Measurements from ENCODE around the gene EPB41L3.

The EPB41L3 gene

DNA sequence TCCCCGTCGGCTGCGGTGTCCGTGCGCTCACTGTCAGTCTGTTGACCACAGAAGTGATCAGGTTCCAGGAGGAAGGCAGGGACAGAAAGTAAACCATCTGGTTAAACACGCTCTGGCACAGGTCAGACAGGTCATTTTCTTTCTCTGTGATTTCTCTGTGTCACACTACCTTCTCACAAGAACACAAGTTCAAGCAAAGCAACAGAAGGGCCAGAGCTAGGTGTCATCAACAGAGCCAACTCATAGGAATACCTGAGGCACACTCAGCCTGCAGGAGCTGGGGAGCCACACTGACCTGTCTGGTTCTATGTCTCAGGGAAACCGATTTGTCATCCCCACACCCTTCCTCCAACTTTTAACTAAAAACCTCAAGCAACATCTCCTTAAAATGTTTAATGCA is 133.2 kb downstream of the EPB41L3 start:
- no peak for ATAC-seq (replicated peaks; ENCODE audit: extremely low read depth, poor library complexity, severe bottlenecking)
- no peaks in the 10 kb centered on the region for H3K36me3 Mint-ChIP-seq (ENCODE audit: insufficient read depth)
- H3K9me3 Mint-ChIP-seq: no peaks in the 10 kb centered on the region
- peaks cover 34% of the 10 kb centered on the region for H3K27me3 Mint-ChIP-seq
- H3K27ac Mint-ChIP-seq (ENCODE audit: low read depth): no peak overlapping the region
- no peaks in the 10 kb centered on the region for H3K4me1 Mint-ChIP-seq
- DNase-seq (ENCODE audit: low spot score in 2 of 2): no peak
- H3K4me3 Mint-ChIP-seq: no peak overlapping the region

DNA sequence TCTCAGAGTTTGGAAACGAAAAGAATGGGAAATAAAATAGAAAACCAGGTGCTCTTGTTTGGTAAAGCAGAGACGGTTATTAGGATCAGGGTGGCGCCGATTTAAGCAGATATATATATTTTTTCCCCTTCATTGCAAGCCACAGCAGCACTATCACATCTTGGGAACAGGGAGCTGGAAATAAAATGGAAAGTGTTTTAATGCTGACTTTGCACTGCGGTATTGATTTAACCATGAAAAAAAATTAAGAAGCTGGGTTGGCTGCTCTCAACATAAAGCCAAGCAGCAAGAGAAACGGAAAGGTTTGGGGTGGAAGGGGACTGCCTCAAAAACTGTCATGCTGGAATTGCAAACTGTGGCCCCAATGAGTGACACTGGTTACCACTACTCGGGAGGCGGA is 145.5 kb downstream of the EPB41L3 start:
- no peaks in the 10 kb centered on the region for H3K9me3 Mint-ChIP-seq
- no peak overlapping the region for H3K27ac Mint-ChIP-seq (ENCODE audit: low read depth)
- peaks cover 4% of the 10 kb centered on the region for H3K4me1 Mint-ChIP-seq
- ATAC-seq (replicated peaks; ENCODE audit: extremely low read depth, poor library complexity, severe bottlenecking): no peak
- peaks cover 43% of the 10 kb centered on the region for H3K27me3 Mint-ChIP-seq
- no peak for DNase-seq (ENCODE audit: low spot score in 2 of 2)
- no peak overlapping the region for H3K4me3 Mint-ChIP-seq
- no peaks in the 10 kb centered on the region for H3K36me3 Mint-ChIP-seq (ENCODE audit: insufficient read depth)

DNA sequence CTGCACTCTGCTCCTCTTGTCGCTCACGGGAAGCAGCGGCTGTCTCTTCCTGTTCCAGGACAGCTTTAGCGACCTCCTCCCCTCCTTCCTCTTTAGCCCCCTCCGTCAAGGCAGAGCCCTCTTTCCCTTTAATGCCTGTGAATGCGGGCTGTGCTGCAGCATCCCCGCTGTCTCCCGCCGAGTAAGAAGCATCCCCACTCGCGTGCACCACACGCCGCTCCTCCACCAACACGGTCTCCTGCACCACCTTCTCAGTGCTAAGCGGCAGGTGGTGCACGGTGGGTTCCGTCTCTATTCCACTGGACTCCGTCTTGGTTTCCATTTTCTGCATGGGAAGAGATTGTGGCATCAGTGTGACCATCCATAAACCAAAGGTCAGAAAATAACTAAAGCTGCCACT is 146.7 kb downstream of the EPB41L3 start:
- ATAC-seq (replicated peaks; ENCODE audit: extremely low read depth, poor library complexity, severe bottlenecking): no peak
- H3K9me3 Mint-ChIP-seq: no peaks in the 10 kb centered on the region
- H3K27me3 Mint-ChIP-seq: peaks cover 43% of the 10 kb centered on the region
- H3K27ac Mint-ChIP-seq (ENCODE audit: low read depth): no peak overlapping the region
- no peak overlapping the region for H3K4me3 Mint-ChIP-seq
- H3K4me1 Mint-ChIP-seq: peaks cover 4% of the 10 kb centered on the region
- no peaks in the 10 kb centered on the region for H3K36me3 Mint-ChIP-seq (ENCODE audit: insufficient read depth)
- no peak for DNase-seq (ENCODE audit: low spot score in 2 of 2)

DNA sequence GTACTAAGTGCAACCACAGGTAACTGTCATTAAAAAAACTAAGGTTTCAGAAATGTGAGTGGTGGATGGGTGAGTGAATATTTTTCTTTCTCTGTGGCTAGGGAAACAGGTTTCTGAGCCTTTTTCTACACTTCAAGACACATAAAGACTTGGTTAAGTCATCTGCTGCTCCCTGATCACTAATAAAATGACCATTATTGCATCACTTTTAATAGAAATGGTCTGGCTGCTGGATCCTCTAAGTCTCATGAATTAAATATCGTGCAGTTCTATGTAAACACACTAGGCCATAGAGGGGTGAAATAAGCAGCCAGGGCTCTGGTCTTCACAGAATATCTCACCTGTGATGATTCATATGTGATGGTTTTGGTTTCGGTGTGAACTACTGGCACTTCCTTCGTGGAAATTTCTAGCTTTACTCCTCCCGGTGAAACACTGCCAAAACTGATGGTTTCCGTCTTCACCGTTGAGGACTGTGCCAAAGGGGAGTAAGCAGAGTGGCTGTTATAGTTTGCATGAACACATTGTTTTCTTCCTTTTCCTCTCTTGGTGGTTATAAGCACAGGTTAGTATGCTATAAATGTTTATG is 147.8 kb downstream of the EPB41L3 start:
- Mint-ChIP-seq H3K9me3 (no peaks in the 10 kb centered on the region), H3K27me3 (peaks cover 41% of the 10 kb centered on the region), H3K27ac (ENCODE audit: low read depth) (no peak overlapping the region), H3K4me1 (peaks cover 4% of the 10 kb centered on the region), H3K4me3 (no peak overlapping the region), H3K36me3 (ENCODE audit: insufficient read depth) (no peaks in the 10 kb centered on the region)
- no peak for DNase-seq (ENCODE audit: low spot score in 2 of 2)
- peak; percentile 19 for ATAC-seq (replicated peaks; ENCODE audit: extremely low read depth, poor library complexity, severe bottlenecking)

DNA sequence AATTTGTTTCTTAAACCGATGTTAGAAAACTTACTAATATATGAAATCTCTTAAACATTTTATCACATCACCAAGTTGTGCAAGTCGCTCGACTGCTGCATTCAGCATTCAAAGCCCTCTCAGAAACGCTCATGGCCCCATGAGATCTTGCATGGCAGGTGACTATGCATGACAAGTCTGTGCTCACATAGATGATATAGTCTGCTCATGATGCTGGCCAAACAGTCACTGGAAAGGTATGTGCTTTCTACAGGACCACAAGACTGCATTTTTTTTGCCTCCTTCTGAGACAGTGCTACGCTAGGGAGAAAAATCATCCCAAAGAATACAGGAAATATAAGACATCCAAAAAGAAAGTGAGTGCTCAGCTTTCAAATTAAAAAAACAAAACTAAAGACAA is 150.0 kb downstream of the EPB41L3 start:
- no peaks in the 10 kb centered on the region for H3K9me3 Mint-ChIP-seq
- H3K4me1 Mint-ChIP-seq: peaks cover 4% of the 10 kb centered on the region
- peaks cover 47% of the 10 kb centered on the region for H3K27me3 Mint-ChIP-seq
- DNase-seq (ENCODE audit: low spot score in 2 of 2) (no peak), ATAC-seq (replicated peaks; ENCODE audit: extremely low read depth, poor library complexity, severe bottlenecking) (no peak)
- H3K27ac Mint-ChIP-seq (ENCODE audit: low read depth): no peak overlapping the region
- H3K4me3 Mint-ChIP-seq: no peak overlapping the region
- H3K36me3 Mint-ChIP-seq (ENCODE audit: insufficient read depth): no peaks in the 10 kb centered on the region

DNA sequence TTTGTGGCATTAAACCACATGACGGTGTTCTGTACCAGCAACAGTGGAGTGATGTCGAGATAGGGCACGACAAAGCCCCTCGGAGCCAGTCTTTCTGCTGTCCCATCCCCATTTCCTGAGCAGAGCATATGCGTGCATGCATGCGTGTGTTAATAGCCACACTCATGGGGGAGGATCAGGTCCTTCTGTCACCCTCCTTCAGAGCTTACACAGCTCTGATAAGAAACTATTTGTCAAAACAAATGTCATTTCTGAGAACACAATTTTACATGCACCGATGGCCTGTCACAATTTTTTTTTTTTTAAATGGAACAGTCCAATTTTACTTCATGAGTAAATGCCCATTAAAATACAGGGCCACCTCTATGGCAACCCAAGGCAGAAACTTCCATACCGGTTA is 152.4 kb downstream of the EPB41L3 start:
- Mint-ChIP-seq H3K27me3 (peaks cover 50% of the 10 kb centered on the region), H3K27ac (ENCODE audit: low read depth) (no peak overlapping the region), H3K4me3 (no peak overlapping the region), H3K4me1 (peaks cover 4% of the 10 kb centered on the region), H3K9me3 (no peaks in the 10 kb centered on the region), H3K36me3 (ENCODE audit: insufficient read depth) (no peaks in the 10 kb centered on the region)
- DNase-seq (ENCODE audit: low spot score in 2 of 2): no peak
- ATAC-seq (replicated peaks; ENCODE audit: extremely low read depth, poor library complexity, severe bottlenecking): no peak

DNA sequence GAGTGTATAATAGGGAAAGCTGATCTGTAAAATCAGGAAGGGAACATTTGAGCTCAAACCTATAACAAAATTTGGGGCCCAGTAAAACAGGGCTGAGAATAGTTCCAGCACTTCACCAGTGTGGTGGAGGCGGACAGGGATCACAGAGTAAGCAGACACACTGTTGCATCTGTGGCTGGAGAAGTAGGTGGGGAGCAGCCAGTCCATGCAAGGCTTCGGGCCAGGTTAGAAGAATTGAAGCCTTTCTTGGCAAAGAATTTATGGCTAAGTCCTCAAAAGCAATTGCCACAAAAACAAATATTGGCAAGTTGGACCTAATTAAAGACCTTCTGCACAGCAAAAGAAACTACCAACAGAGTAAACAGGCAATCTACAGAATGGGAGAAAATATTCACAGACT is 154.4 kb downstream of the EPB41L3 start:
- H3K4me1 Mint-ChIP-seq: no peaks in the 10 kb centered on the region
- no peak overlapping the region for H3K4me3 Mint-ChIP-seq
- ATAC-seq (replicated peaks; ENCODE audit: extremely low read depth, poor library complexity, severe bottlenecking): no peak
- no peak for DNase-seq (ENCODE audit: low spot score in 2 of 2)
- H3K9me3 Mint-ChIP-seq: no peaks in the 10 kb centered on the region
- no peak overlapping the region for H3K27ac Mint-ChIP-seq (ENCODE audit: low read depth)
- peaks cover 56% of the 10 kb centered on the region for H3K27me3 Mint-ChIP-seq
- H3K36me3 Mint-ChIP-seq (ENCODE audit: insufficient read depth): no peaks in the 10 kb centered on the region

DNA sequence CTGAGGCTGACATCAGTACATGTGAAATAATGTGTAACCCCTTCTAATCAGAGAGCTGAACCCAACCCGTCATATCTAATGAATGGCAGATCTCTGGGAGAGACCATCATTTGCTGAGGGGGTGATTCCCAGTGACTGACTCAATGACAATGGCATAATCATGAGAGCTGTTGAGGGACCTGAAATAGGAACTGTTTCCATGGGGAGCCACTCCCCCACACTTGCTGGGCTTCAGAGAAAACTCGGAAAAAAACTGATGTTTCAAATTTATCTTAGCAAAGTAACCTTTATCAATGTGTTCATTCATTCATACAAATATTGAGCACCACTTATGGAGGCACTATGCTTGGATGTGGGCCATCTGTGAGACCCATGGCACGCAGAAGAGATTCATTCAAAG is 154.9 kb downstream of the EPB41L3 start:
- DNase-seq (ENCODE audit: low spot score in 2 of 2): no peak
- H3K27me3 Mint-ChIP-seq: peaks cover 51% of the 10 kb centered on the region
- no peak overlapping the region for H3K27ac Mint-ChIP-seq (ENCODE audit: low read depth)
- H3K9me3 Mint-ChIP-seq: no peaks in the 10 kb centered on the region
- no peak for ATAC-seq (replicated peaks; ENCODE audit: extremely low read depth, poor library complexity, severe bottlenecking)
- H3K36me3 Mint-ChIP-seq (ENCODE audit: insufficient read depth): no peaks in the 10 kb centered on the region
- H3K4me3 Mint-ChIP-seq: no peak overlapping the region
- H3K4me1 Mint-ChIP-seq: no peaks in the 10 kb centered on the region

DNA sequence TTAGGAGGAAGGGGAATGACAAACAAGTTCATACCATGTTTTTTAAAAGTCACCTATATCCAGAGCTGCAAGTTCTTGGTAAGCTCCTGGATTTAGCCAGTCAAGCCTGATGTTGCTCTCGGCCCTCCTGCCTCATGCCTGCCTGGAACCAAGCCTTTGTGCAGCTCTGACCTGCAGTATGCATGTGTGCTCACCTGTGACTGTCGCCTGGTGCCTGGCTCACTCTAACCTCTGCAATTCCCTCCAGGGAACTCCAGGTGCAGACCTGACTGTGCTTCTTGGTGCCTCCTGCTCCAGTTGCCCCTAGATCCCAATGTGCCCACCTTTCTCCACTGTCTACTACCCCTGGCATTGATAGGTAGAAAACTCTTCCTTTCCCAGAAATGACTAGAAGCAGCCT is 163.2 kb downstream of the EPB41L3 start:
- Mint-ChIP-seq H3K4me3 (no peak overlapping the region), H3K36me3 (ENCODE audit: insufficient read depth) (no peaks in the 10 kb centered on the region), H3K27me3 (peaks cover 13% of the 10 kb centered on the region), H3K4me1 (no peaks in the 10 kb centered on the region), H3K9me3 (no peaks in the 10 kb centered on the region), H3K27ac (ENCODE audit: low read depth) (no peak overlapping the region)
- ATAC-seq (replicated peaks; ENCODE audit: extremely low read depth, poor library complexity, severe bottlenecking) (no peak), DNase-seq (ENCODE audit: low spot score in 2 of 2) (no peak)

DNA sequence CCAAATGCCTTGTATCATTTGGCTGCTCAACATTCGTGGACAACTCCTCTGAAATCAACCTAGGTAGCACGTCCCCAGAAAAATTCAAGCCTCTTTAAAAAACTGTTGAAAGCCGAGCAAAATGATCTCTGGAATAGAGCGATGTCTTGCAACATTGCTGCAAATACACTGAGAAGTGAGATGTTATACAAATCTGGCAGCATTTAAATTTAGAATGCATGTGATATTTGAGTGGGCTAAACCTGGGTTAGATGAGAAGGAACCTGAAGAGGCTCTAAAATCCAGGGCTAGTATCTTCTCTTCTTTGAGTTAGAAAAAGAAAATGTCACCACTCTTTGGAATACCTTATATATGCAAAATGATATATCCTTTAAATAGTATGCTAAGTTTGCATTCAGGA is 166.8 kb downstream of the EPB41L3 start:
- H3K36me3 Mint-ChIP-seq (ENCODE audit: insufficient read depth): peaks cover 1% of the 10 kb centered on the region
- H3K27me3 Mint-ChIP-seq: peaks cover 13% of the 10 kb centered on the region
- no peaks in the 10 kb centered on the region for H3K4me1 Mint-ChIP-seq
- ATAC-seq (replicated peaks; ENCODE audit: extremely low read depth, poor library complexity, severe bottlenecking): no peak
- no peak overlapping the region for H3K4me3 Mint-ChIP-seq
- H3K9me3 Mint-ChIP-seq: no peaks in the 10 kb centered on the region
- DNase-seq (ENCODE audit: low spot score in 2 of 2): no peak
- H3K27ac Mint-ChIP-seq (ENCODE audit: low read depth): no peak overlapping the region

DNA sequence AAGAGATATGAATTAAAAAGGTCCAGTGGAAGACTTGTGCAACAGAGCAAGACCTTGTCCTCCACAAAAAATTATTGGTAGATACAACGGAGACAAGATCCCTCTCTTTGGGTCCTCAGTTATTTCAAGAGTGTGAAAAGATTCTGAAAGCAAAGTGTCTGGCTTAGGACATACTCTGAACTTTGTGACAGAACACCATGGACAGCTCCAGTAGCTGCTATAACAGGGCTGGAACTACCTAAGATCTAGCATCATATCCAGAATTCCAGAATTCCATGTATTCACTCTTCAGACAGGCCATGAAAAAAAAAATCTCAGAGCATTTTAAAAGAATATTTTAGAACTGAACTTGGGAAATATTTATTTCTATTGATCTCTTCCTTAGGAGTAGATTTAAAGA is 173.5 kb downstream of the EPB41L3 start:
- ATAC-seq (replicated peaks; ENCODE audit: extremely low read depth, poor library complexity, severe bottlenecking) (no peak), DNase-seq (ENCODE audit: low spot score in 2 of 2) (no peak)
- H3K27ac Mint-ChIP-seq (ENCODE audit: low read depth): no peak overlapping the region
- peaks cover 15% of the 10 kb centered on the region for H3K27me3 Mint-ChIP-seq
- H3K9me3 Mint-ChIP-seq: no peaks in the 10 kb centered on the region
- peaks cover 1% of the 10 kb centered on the region for H3K36me3 Mint-ChIP-seq (ENCODE audit: insufficient read depth)
- H3K4me3 Mint-ChIP-seq: no peak overlapping the region
- H3K4me1 Mint-ChIP-seq: no peaks in the 10 kb centered on the region

DNA sequence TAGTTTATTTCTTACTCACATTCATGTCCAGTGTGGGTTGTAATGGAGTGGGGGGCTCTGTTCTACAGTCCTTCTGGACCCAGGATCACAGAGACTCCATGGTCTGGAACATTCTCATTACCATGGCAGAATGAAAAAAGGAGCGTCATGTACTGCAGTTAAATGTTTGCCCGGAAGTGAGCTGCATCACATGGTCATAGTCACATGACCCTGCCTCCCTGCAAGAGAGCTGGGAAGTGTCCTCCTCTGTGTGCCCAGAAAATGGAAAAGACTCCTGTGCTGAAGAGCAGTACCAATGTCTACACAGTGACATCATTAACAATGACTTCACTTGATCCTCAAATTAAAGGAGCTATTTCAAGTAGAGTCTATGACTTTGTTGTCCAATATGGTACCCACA is 174.3 kb downstream of the EPB41L3 start:
- Mint-ChIP-seq H3K4me1 (no peaks in the 10 kb centered on the region), H3K4me3 (no peak overlapping the region), H3K36me3 (ENCODE audit: insufficient read depth) (peaks cover 1% of the 10 kb centered on the region), H3K27ac (ENCODE audit: low read depth) (no peak overlapping the region), H3K9me3 (no peaks in the 10 kb centered on the region), H3K27me3 (peaks cover 23% of the 10 kb centered on the region)
- no peak for DNase-seq (ENCODE audit: low spot score in 2 of 2)
- no peak for ATAC-seq (replicated peaks; ENCODE audit: extremely low read depth, poor library complexity, severe bottlenecking)

DNA sequence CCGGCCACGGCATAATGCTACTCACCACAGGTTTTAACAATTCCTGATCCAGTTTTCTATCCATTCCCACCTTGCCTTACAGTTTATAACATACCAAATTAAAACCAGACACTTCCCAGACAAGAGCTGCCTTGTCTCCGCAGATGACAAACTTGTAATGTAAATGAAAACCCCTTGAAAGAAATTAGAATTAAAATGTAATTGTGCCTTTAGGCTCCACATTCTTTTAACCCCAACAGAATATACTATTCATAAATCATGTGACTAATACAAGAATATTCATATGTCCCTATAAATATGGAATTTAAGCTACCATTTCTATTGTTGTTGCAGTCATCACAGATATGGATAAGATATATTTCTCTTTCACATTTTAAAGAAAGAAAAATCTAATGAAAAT is 178.4 kb downstream of the EPB41L3 start:
- Mint-ChIP-seq H3K27ac (ENCODE audit: low read depth) (no peak overlapping the region), H3K9me3 (no peaks in the 10 kb centered on the region), H3K4me1 (no peaks in the 10 kb centered on the region), H3K36me3 (ENCODE audit: insufficient read depth) (no peaks in the 10 kb centered on the region), H3K4me3 (no peak overlapping the region), H3K27me3 (peaks cover 35% of the 10 kb centered on the region)
- ATAC-seq (replicated peaks; ENCODE audit: extremely low read depth, poor library complexity, severe bottlenecking): no peak
- DNase-seq (ENCODE audit: low spot score in 2 of 2): no peak

DNA sequence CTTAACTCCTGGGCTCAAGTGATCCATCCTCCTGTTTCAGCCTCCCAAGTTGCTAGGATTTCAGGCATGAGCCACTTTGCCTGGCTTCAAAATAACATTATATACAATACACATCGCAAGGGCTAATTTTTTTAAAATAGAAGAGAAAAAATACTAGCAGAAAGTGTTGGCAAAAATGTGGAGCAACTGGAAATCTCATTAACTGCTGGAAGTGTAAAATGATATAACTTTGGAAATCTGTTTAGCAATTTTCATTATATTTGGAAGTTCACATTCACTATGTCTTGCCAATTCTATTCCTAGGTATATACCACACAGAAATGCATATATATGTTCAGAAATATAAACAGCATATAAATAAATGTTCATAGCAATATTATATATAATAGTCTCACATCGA is 193.2 kb downstream of the EPB41L3 start:
- DNase-seq (ENCODE audit: low spot score in 2 of 2) (no peak), ATAC-seq (replicated peaks; ENCODE audit: extremely low read depth, poor library complexity, severe bottlenecking) (no peak)
- Mint-ChIP-seq H3K4me1 (no peaks in the 10 kb centered on the region), H3K27me3 (no peaks in the 10 kb centered on the region), H3K36me3 (ENCODE audit: insufficient read depth) (no peaks in the 10 kb centered on the region), H3K27ac (ENCODE audit: low read depth) (no peak overlapping the region), H3K4me3 (no peak overlapping the region), H3K9me3 (peaks cover 15% of the 10 kb centered on the region)

Measured in central memory CD8-positive, alpha-beta T cell (primary cell).